GM19193 (cell line): ENCODE measurements around the gene LACTB.

Experiments
- POLR2A ChIP-seq: IDR thresholded peaks from 4 replicates; pipeline ENCODE4 v1.6.1; 2011; ENCODE audit not compliant: insufficient read depth, insufficient read length; ENCODE audit errors: extremely low read depth

The LACTB gene

DNA sequence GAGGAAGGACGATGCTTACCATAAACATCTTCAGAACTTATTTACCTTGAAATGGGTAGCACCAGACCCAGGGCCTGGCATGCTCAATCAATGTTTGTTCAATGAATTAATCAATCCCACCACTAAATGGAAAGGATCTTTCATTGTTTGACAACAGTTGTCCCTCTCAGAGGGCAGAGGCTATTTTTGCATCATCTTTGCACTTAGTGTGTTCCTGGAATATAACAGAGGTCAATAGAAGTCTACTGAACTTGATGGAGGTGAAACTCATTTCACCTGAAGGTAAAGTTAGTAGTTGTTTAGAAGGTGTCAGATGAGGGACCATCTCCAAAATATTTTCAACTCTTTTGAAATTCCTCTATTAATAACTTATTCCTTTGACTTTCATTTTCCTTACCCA lies 36.9 kb upstream of the LACTB start:
- TF ChIP-seq POLR2A = no peak

DNA sequence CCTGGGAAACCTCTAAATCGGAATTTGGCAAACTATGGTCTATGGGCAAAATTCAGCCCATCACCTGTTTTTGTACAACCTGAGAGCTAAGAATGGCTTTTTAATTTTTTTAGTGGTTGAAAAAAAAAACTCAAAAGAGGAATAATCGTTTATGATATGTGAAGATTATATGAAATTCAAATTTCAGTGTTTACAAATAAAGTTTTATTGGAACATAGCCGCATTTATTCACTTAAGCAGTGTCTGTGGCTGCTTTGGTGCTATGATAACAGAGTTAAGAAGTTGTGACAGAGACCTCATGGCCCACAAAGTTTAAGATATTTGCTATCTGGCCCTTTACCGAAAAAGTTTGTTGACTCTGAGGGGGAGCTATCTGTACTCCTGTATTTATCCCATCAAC lies 36.4 kb upstream of the LACTB start:
- no peak for TF ChIP-seq POLR2A

DNA sequence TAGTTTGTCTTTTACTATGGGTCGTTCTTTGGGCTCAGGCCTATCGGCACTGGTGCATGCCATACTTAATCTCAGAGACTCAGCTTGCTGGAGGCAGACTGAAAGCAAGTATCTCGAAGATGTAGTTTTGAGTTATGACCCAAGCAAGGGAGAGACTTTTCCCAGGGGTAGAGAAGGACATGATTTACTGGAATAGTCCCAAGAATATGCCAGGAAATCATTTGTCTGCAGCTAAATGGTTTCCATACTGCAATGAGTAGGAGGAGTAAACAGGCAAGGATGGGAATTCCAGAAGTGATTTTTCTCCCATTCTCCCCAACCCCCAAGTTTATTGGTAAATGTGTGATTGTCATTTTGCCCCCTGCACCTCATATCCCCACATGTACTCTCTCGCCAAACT lies 35.4 kb upstream of the LACTB start:
- TF ChIP-seq POLR2A = no peak

DNA sequence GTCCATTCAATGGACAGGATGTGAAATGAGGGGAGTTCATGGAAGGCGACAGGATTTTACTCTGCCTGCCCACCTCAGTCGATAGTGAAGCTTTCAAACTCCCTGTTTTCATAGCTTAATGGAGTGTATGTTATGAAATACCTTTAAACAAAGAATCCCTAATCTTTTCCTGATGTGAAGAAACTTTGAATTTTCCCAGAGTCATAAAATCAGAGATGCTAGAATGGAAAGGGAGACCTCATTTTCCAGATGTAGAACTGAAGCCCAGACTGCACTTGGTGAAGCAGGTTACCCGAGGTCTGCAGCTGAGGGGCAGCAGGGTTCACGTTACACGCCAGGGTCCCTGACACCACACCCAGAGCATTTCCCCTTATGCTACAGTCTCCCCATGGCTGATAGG lies 34.7 kb upstream of the LACTB start:
- no peak for TF ChIP-seq POLR2A

DNA sequence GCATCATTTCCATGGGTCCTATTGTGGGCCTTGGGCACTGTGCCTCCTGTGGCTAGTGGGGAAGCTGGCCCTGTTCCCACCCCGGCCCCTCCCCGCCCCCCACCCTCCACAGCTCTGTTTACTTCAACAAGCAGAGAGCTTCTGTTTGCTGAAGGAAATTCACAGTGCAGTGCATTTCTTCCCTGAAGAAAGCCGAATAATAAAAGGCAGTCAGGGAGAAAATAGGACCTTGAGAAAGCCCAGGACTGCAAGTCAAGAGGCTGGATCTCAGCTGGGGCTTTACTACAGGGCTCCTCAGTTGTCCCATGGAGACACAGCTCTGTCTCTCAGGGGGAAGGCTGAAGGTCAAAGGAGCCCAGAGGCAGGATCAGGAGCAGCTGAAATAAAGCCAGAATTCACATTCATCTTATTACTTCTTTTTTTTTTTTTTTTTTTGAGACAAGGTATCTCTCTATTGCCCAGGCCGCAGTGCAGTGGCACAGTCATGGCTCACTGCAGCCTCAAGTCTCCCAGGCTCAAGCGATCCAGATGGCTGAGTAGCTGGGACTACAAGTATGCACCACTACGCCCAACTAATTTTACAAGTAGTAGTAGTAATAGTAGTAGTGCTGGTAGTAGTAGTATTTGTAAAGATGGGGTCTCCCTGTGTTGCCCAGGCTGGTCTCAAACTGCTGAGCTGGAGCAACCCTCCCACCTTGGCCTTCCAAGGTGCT lies 33.0 kb upstream of the LACTB start:
- no peak for TF ChIP-seq POLR2A

DNA sequence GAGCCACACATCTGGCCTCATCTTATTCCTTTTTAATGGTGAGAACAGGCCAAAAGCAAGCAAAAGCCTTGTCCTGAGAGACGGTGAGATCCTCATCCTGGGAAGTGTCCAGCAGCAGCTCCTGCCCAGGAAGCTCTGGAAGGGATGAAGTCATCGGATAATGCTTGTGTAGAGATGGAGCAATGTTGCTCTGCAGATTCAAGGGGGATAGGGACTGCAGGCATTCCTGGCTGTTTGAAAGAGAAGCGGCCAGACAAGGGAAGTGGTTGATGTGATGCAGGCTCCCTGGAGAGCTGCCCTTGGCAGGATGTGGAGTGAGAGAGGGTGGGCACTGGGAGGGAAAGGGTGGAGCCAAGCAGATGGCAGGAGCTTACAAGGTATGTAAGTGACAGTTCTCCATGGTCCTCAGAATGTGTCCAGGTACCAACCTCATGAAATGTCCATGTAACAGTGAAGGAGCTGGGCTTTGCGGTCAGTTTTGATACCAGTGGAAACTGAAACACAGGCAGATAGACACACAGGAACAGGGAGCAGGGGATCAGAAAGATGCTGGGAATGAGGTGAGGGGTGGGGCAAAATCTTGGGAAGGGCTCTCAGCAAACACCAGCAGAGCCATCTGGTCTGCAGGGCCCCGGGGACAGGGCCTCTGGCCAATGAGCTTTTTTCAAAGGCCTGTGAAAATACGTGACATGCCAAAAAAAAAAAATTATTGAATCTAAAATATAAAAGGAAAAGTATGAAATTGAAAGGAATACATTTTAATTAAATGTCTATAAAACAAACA lies 32.2 kb upstream of the LACTB start:
- no peak for TF ChIP-seq POLR2A

DNA sequence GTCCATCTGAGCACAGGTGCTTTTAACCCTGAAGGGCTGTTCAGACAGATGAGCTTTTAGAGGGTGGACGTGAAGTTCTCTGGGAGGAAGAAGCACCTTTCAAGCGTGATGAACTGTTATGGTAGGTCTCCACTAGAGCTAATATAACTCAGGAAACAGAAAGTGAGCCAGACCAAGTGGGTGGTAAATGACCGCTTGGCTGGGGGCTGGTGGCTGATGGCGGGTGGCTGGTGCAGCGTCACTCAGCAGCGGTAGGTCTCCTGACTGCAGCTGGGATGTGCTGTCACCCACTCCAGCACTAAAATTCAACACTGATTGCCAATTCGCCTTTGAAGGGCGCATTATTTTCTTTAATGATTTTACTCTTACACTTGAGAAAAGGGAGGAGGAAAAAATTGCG lies 31.2 kb upstream of the LACTB start:
- no peak for TF ChIP-seq POLR2A

DNA sequence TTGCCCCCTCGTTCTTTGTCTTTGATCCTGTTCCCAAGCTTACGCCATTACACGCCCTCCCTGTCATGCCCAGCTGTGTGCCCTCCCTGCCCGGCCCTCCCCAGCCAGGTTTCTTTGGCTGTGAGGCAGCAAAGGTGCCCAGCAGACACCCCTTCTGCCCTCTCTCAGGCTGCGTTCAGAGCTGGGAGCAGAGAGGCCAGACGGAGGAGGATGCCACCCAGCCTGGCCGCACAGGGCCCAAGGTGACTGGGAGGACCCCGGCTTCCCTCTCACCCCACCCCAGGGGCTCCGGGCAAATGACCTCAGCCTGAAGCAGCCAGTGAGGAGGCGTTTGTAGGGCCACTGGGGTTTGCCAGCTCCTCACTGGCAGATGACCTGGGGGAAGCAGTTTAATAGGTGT lies 30.8 kb upstream of the LACTB start:
- TF ChIP-seq POLR2A = no peak

DNA sequence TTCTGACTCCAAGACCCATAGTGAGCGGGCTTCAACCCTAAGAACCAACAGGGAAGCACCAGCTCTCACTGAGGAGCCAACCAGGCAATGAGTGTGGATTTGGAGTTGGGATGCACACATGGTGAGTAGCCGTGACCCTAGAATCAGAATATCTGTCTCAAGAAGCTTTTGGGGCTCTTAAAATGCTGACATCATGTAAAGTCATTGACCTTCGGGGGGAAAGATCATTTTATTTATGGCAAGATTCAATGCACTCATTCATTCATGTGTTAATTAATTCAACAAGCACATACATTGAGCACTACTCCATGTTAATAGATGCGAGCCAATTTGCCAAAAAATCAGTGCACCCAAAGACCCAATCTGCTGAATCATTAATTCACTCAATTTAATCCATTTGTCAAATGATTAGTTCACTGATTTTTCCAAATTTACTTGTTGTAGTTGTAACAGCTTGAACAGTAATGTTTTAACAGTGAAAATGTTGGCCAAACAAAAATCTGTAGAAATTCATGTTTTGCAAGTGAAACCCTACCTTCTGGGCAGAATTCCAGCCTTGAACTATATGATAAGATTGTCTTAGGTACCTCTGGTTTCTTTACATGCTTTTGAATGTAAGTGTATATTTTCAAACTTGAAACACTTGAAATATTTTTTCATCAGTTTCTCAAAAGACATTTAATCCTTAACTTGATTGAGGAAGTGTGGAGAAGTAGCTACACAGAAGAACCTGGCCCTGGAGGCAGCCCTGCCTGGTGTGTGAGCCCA lies 29.8 kb upstream of the LACTB start:
- no peak for TF ChIP-seq POLR2A

DNA sequence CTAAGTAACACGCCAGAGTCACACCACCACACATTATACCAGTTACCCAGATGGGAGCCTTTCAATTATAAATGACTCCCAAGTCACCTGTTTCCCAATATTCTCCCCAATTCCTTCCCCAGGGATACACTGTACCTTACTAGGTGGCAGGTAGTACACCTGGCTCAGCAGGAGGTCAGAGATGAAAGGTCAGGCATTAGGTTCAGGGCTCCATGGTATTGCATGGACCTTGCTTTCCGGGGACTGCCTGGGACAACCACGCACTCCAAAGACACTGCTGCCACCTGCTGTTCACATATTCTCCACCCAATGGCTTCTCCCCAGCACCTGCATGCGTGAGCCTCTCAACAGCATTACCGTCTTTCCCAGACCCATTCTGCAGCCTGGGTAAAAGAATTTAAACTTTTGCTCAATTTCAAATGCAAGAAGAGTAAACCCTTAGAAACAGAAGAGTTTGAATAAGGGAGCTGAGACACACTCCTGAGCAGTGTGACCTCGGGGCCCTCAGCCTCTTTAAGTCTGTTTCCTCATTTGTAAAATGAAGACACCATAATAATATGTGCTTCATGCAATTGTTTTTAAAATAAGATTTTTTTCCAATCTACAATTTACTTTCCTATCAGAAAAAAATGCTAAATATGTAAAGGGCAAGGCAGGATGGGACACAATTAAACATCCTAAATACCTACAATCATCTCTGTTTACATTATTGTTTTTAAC lies 28.0 kb upstream of the LACTB start:
- no peak for TF ChIP-seq POLR2A

DNA sequence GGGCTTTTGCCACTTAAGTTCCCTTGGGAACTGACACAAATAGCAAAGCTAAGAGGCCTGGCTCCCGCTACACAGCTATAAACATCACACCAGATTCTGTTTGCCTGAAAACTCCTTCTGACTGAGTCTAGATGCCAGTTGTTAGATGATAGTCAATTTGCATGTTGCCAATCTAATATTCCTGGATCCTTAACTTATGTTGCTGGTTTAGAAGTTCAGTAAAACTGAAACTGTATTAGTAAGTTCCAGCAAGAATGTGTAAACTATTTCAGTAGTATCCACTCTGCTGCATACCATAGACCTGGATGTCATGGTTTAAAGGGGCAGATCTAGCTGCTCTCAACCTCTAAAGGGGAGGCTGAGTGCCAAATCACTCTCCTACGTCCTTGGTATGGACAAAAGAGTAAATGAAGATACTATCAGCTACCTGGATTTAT lies 27.1 kb upstream of the LACTB start:
- no peak for TF ChIP-seq POLR2A

DNA sequence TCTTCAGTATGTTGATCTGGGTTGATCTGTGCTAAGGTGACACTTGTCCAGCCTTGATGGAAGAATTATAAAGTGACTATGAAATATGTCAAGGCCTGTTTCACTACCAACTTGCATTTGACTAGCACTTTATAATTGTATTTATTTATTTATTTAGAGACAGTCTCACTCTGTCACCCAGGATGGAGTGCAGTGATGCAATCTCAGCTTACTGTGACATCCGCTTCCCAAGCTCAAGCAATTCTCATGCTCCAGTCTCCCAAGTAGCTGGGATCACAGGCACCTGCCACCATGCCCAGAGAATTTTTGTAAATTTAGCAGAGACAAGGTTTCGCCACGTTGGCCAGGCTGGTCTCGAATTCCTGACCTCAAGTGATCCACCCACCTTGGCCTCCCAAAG lies 25.5 kb upstream of the LACTB start:
- no peak for TF ChIP-seq POLR2A

DNA sequence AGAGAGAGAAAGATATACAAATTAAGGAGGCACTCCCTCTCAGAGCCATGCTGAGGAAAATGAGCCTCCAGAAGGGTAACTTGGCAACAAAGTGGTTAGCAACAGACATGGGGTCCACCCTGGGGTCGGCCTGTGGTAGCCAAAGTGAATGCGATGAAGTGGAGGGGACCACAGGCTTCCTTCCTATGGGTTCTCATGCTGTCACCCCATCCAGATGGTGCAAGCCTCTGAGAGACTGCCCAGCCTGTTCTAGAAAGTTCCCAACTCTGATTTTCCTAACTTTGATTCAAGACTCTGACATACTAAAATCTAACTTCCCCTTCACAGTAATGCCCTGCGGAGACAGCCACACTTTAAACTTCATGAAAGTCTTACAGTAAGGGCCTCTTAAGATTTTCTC lies 18.2 kb upstream of the LACTB start:
- no peak for TF ChIP-seq POLR2A

DNA sequence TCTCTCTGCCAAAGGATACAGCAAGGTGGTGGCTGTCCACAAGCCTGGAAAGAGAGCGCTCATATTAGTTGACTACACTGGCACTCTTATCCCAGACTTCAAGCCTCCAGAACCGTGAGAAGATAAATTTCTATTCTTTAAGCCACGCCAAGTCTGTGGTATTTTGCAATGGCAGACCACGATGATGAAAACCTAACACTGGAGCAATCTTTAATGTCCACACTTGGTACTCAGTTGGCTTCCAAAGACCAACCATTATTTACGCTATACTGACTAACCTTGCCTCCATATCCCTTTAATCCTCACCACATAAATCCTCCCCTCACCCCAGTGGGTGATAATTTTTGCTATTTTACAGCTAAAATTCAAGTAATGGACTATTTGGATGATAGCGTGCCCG lies 16.9 kb upstream of the LACTB start:
- TF ChIP-seq POLR2A = no peak

DNA sequence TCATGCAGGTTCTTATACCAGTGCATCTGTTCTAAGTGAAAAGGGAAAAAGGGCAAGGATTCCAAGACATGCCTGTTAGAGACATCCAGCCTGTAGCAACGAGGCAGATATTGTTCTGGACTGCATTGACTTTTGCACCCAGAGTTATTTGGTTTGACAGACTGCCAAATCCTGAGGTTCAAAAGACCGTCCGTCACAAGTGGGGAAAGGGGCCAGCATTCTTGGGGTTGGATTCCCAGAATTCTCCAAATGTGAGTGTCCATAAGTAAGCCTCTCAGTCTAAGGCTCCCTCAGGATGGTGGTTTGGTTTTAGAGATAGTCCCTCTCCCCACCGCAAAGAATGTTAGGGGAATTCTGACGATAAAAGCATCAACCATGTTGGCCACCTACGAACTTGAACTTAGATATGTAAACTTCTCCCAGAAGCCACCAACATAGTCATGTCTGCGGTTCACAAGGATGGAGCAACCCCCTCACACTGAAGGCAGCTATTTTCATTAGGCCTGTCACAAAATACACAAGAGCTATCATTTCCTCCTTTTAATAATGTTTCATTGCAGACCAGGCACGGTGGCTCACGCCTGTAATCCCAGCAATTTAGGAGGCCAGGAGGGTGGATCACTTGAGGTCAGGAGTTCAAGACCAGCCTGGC lies 13.6 kb upstream of the LACTB start:
- TF ChIP-seq POLR2A = no peak

DNA sequence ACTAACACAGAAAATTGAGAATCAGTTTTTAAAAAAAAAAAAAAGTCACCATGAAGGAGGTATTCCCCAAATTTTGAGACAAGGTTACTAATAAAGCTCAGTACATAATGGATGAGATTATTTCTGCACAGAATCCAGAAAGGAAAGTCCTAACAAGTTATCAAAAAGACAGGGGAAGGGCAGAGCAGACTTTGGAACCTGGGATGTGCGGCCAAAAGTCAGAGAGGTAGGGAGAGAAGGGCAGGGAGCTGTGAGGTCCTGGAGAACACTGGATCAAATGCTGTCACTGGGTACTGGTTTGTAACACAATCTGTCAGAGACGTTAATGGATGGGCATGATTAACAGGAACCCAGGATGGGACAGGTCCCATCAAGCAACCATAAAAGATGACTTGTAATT lies 12.2 kb upstream of the LACTB start:
- TF ChIP-seq POLR2A = no peak
